ENCODE data around the gene EFHD2. TPM values are rescaled to one million over a fixed set of nuclear protein-coding genes. Genes with fewer than 3 reads are reported as not detected.

Gene EFHD2
- total RNA-seq, 4 donors from 2014 or later, result 84.2 to 236 (median 196) TPM

DNA sequence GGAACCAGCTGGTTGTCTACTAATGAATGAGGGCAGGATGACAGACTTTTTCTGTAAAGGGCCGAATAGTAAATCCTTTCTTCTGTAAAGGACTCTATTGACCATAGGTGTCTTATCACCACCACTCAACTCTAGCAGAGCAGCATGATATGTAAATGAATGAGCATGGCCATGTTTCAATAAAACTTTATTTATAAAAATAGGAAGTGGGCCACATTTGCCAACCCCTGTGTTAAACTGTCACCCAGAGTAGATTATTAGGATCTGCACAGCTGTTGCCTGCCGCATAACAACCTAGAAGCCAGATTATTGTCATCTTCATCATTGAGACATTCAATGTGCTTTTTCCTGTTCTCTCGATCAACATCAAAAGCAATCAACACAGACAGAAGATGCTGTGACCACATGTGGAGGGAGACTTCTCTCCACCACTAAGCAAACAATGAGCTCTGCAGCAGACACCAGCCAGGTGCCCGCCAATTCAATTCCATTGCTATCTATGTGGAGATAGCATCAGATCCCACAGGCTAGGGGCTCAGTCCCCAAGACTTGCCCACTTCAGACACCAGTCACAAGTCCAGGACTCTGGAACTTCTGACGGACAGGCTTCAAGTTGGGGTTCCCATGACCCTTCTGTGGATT, 6.8 kb upstream of the EFHD2 start:
- no peaks in the 10 kb centered on the region for H3K4me1 ChIP-seq
- no peak overlapping the region for H3K27ac ChIP-seq
- no peak overlapping the region for H3K4me3 ChIP-seq
- H3K36me3 ChIP-seq, result no peaks in the 10 kb centered on the region
- H3K9me3 ChIP-seq, result peaks cover 0 to 4% (median 0%) of the 10 kb centered on the region in 4 donors
- no peaks in the 10 kb centered on the region for H3K27me3 ChIP-seq
- TF ChIP-seq, protein P1, sequence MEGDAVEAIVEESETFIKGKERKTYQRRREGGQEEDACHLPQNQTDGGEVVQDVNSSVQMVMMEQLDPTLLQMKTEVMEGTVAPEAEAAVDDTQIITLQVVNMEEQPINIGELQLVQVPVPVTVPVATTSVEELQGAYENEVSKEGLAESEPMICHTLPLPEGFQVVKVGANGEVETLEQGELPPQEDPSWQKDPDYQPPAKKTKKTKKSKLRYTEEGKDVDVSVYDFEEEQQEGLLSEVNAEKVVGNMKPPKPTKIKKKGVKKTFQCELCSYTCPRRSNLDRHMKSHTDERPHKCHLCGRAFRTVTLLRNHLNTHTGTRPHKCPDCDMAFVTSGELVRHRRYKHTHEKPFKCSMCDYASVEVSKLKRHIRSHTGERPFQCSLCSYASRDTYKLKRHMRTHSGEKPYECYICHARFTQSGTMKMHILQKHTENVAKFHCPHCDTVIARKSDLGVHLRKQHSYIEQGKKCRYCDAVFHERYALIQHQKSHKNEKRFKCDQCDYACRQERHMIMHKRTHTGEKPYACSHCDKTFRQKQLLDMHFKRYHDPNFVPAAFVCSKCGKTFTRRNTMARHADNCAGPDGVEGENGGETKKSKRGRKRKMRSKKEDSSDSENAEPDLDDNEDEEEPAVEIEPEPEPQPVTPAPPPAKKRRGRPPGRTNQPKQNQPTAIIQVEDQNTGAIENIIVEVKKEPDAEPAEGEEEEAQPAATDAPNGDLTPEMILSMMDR (IDR thresholded peaks at IDR 0.05), result no peak
- TF ChIP-seq POLR2A (IDR thresholded peaks at IDR 0.05), result no peak
- DNase-seq, result no peak

DNA sequence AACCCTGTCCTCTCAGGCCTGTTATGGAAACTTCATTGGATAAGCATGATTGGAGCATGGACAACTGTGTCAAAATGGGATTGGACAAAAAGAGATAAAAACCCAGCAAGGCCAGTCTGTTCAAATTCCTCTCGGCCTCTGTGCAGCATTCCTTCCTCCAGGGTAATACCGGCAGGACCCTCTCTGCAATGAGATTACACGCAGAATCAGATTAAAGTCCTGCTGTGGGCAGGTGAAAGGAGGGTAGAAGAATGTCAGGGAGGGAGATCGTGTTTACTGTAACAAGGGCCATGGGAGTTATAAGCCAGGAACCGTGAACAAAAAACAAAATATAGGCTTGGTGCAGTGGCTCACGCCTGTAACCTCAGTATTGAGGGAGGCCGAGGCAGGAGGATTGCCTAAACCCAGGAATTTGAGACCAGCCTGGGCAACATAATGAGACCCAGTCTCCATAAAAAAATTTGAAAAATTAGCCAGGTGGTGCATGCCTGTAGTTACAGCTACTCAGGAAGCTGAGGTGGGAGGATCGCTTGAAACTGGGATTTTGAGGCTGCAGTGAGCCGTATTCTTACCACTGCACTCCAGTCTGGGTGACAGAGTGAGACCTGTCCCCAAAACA, 5.6 kb upstream of the EFHD2 start:
- TF ChIP-seq, protein P1 (IDR thresholded peaks at IDR 0.05), result no peak
- no peak for TF ChIP-seq POLR2A (IDR thresholded peaks at IDR 0.05)
- Histone ChIP-seq H3K4me3 (no peak overlapping the region), H3K27me3 (no peaks in the 10 kb centered on the region), H3K9me3 (peaks cover 0 to 4% (median 0%) of the 10 kb centered on the region in 4 donors), H3K27ac (no peak overlapping the region), H3K4me1 (peaks cover 0 to 3% (median 0%) of the 10 kb centered on the region in 4 donors), H3K36me3 (no peaks in the 10 kb centered on the region)
- no peak for DNase-seq

DNA sequence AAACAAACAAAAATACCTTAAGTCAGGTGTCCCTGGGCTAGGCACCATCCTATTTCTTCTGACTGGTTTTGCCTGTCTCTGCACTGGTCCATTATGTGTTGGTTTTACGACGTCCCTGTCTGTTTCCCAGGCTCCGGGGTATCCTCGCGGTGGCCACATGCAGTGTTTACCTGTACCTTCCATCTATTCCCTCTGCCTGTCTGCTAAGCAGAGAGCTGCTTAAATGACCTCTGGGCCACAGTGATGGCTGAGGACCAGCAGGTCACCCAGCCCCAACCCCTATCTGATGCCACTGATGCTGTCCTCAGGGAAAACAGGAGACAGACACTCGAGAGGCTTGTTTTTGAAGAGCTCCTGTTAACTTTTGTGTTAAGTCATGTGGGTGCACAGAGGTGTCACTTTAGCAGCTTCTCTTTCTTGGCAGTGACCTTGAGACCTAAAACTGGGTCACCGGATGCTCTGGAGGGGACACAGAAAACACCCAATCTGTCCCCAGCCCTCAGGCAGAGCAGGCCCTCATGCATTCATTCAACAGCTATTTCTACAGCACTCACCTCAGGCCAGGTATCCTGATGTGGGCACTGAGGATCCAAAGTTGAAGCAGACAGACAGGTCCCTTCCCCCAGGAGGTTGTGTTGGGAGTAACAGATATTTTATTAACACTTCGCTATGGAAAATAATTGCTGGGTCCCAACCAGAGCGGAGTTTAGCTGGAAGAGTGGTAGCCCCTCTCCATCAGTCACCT, 4.4 kb upstream of the EFHD2 start:
- no peaks in the 10 kb centered on the region for H3K36me3 ChIP-seq
- H3K27me3 ChIP-seq, result no peaks in the 10 kb centered on the region
- no peak overlapping the region for H3K27ac ChIP-seq
- no peak overlapping the region for H3K4me3 ChIP-seq
- TF ChIP-seq, protein P1 (IDR thresholded peaks at IDR 0.05), result no peak
- TF ChIP-seq POLR2A (IDR thresholded peaks at IDR 0.05), result no peak
- peaks cover 0 to 3% (median 0%) of the 10 kb centered on the region in 4 donors for H3K4me1 ChIP-seq
- no peaks in the 10 kb centered on the region for H3K9me3 ChIP-seq
- DNase-seq, result no peak

DNA sequence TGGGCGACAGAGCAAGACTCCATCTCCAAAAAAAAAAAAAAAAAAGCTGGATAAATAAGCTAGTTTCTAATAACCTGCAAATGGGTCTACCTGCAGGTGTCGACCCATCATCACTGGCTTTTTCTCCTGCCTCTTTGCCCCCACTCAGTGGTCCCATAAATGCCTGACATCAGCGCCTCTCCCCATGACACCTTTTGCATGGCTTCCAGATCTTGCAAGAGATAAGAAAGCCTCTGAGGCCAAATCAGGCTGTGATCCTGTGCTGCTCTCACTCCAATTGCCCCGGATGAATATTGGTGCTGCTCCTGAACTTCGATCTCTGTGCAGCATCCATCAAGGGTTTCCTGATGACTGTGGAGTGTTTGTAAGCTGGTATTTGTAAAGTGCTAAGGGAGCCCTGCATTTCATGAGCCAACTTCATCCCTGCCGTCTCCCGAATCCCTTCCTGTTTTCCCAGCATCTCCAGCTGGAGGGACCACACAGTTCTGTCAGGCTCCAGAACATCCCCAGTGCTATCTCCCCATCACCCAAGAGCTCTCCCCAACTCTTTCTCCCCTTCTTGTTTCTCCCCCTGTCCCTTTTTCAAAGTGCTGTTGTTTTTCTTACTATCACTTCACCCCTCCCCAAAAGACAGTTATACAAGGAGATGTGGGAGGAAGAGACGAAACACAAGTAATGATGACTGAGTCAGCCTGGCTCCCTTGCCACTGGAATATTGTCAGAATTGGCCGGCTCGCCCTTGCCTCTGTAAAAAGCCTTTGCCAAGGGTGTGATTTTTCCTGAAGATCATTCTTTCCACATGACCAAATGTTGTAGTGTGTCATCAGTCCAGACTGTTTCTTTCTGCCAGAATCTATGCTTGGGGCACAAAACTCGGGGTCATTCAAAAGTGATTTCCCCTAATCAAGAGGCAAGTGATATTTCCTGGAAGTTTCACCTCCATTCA, 2.8 kb upstream of the EFHD2 start:
- H3K27me3 ChIP-seq, result no peaks in the 10 kb centered on the region
- peak overlapping the region in 1 of 4 donors; percentile 27 for H3K27ac ChIP-seq
- no peak for DNase-seq
- peaks cover 0 to 11% (median 10%) of the 10 kb centered on the region in 4 donors for H3K4me1 ChIP-seq
- no peaks in the 10 kb centered on the region for H3K36me3 ChIP-seq
- H3K4me3 ChIP-seq, result no peak overlapping the region
- no peak for TF ChIP-seq POLR2A (IDR thresholded peaks at IDR 0.05)
- TF ChIP-seq, protein P1 (IDR thresholded peaks at IDR 0.05), result no peak
- no peaks in the 10 kb centered on the region for H3K9me3 ChIP-seq

DNA sequence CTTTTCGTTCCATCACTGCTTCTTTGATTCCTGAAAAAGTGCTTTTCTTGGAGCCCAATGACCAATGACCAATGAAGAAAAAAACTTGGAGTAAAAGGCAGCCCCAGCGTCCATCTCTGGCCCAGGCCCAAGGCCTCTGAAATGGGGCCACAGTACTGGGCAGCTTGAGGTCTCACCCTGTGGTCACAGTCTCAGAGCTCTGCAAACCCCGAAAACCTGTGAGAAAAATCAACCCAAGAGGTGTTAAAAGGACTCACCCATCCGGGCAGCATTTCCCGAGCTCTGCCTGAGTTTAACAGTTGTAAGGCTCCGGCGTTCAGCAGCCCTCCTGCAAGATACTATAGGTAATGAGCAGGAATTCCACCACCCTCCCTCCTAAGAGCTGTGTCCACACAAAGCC, 2.1 kb upstream of the EFHD2 start:
- Histone ChIP-seq H3K4me3 (no peak overlapping the region), H3K4me1 (peaks cover 0 to 17% (median 14%) of the 10 kb centered on the region in 4 donors), H3K9me3 (no peaks in the 10 kb centered on the region), H3K36me3 (no peaks in the 10 kb centered on the region), H3K27me3 (no peaks in the 10 kb centered on the region), H3K27ac (peak overlapping the region in 1 of 4 donors; percentile 27)
- DNase-seq, result no peak
- TF ChIP-seq POLR2A (IDR thresholded peaks at IDR 0.05), result no peak
- TF ChIP-seq, protein P1 (IDR thresholded peaks at IDR 0.05), result no peak

Measured in Peyer's patch (tissue), 4 donors.